ENCODE measurements around the gene VGF. TPM values are rescaled to one million over a fixed set of nuclear protein-coding genes. Genes with fewer than 3 reads are reported as not detected.

The VGF gene
- total RNA-seq, 1 donor from 2014 or later: 8.7 TPM

GRCh38 chr7:101185258-101185839 is 20.0 kb upstream of the VGF start:
- Mint-ChIP-seq H3K27me3 (ENCODE audit: low read depth) (peaks cover 23% of the 10 kb centered on the region), H3K4me3 (no peak overlapping the region), H3K27ac (ENCODE audit: unreplicated experiment) (no peak overlapping the region), H3K4me1 (peaks cover 12% of the 10 kb centered on the region), H3K36me3 (ENCODE audit: low read depth) (no peaks in the 10 kb centered on the region), H3K9me3 (peaks cover 4% of the 10 kb centered on the region)
- TF ChIP-seq, protein P1, sequence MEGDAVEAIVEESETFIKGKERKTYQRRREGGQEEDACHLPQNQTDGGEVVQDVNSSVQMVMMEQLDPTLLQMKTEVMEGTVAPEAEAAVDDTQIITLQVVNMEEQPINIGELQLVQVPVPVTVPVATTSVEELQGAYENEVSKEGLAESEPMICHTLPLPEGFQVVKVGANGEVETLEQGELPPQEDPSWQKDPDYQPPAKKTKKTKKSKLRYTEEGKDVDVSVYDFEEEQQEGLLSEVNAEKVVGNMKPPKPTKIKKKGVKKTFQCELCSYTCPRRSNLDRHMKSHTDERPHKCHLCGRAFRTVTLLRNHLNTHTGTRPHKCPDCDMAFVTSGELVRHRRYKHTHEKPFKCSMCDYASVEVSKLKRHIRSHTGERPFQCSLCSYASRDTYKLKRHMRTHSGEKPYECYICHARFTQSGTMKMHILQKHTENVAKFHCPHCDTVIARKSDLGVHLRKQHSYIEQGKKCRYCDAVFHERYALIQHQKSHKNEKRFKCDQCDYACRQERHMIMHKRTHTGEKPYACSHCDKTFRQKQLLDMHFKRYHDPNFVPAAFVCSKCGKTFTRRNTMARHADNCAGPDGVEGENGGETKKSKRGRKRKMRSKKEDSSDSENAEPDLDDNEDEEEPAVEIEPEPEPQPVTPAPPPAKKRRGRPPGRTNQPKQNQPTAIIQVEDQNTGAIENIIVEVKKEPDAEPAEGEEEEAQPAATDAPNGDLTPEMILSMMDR (conservative IDR thresholded peaks at IDR 0.05): no peak
- DNase-seq (ENCODE audit: low read depth, low spot score): no peak

- peaks cover 16% of the 10 kb centered on the region for H3K4me1 Mint-ChIP-seq
- TF ChIP-seq, protein P1 (conservative IDR thresholded peaks at IDR 0.05): no peak
- peaks cover 67% of the 10 kb centered on the region for H3K27me3 Mint-ChIP-seq (ENCODE audit: low read depth)
- peaks cover 4% of the 10 kb centered on the region for H3K9me3 Mint-ChIP-seq
- DNase-seq (ENCODE audit: low read depth, low spot score): no peak
- H3K27ac Mint-ChIP-seq (ENCODE audit: unreplicated experiment): peak within 1 kb of the TSS; percentile 95
- no peaks in the 10 kb centered on the region for H3K36me3 Mint-ChIP-seq (ENCODE audit: low read depth)
- H3K4me3 Mint-ChIP-seq: peak within 1 kb of the TSS; percentile 88
Observed at GRCh38 chr7:101180130-101180755, 14.9 kb upstream of the VGF start, which contains the start of gene NAT16. Gene NAT16 (minus strand): TSS chr7:101180293. CDS start chr7:101174807, 5,486 bp downstream.

- TF ChIP-seq, protein P1 (conservative IDR thresholded peaks at IDR 0.05): no peak
- Mint-ChIP-seq H3K27me3 (ENCODE audit: low read depth) (peaks cover 72% of the 10 kb centered on the region), H3K4me3 (peak overlapping the region; percentile 88), H3K4me1 (peaks cover 14% of the 10 kb centered on the region), H3K27ac (ENCODE audit: unreplicated experiment) (no peak overlapping the region), H3K9me3 (peaks cover 4% of the 10 kb centered on the region), H3K36me3 (ENCODE audit: low read depth) (no peaks in the 10 kb centered on the region)
- DNase-seq (ENCODE audit: low read depth, low spot score): no peak
Observed at GRCh38 chr7:101179713-101180112, 14.3 kb upstream of the VGF start.

DNA sequence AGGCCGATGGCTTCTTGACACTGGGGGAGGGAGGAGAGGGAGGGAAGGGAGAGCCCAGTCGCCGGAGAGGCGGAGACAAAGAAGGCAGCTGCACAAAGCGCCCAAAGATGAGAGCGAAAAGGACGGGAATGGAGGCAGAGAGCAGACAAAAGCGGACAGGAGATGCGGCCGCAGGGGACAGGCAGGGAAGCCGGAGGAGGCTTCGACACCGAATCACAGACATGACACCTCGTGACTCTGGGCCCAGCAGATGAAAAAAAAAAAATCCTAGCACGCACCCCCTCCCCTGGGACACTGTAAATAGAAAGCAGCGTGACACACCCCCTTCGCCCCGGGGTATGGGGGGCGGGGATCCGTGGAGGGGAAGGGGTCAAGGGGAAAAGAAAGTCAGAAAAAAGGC is 13.7 kb upstream of the VGF start:
- TF ChIP-seq, protein P1 (conservative IDR thresholded peaks at IDR 0.05): no peak
- Mint-ChIP-seq H3K36me3 (ENCODE audit: low read depth) (no peaks in the 10 kb centered on the region), H3K9me3 (peaks cover 4% of the 10 kb centered on the region), H3K27me3 (ENCODE audit: low read depth) (peaks cover 76% of the 10 kb centered on the region), H3K4me3 (peak overlapping the region; percentile 88), H3K27ac (ENCODE audit: unreplicated experiment) (peak overlapping the region; percentile 95), H3K4me1 (peaks cover 14% of the 10 kb centered on the region)
- peak; percentile 45 for DNase-seq (ENCODE audit: low read depth, low spot score)

DNA sequence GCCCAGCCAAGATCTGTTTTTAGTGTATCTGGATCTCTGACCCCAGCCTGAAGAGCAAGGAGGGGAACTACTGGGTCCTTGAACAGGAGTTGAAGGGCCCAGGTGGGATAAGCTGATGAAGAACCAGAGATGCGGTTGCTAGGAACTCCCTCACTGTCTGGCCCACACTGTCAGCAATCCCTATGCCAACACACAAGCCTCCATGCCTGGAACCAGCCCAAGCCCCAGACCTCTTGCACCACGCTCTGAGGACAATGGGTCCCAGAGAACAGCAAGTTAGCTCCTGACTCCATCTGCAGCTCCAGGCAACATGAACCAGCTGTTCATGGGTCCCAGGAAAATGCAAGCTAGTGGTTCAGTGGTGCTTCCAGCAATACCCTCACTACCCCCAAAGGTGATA is 12.3 kb upstream of the VGF start:
- peaks cover 12% of the 10 kb centered on the region for H3K4me1 Mint-ChIP-seq
- peaks cover 4% of the 10 kb centered on the region for H3K9me3 Mint-ChIP-seq
- TF ChIP-seq, protein P1 (conservative IDR thresholded peaks at IDR 0.05): no peak
- DNase-seq (ENCODE audit: low read depth, low spot score): no peak
- no peak overlapping the region for H3K4me3 Mint-ChIP-seq
- H3K27ac Mint-ChIP-seq (ENCODE audit: unreplicated experiment): no peak overlapping the region
- H3K36me3 Mint-ChIP-seq (ENCODE audit: low read depth): no peaks in the 10 kb centered on the region
- peaks cover 89% of the 10 kb centered on the region for H3K27me3 Mint-ChIP-seq (ENCODE audit: low read depth)

Data from neural crest cell (in vitro differentiated cells).